SK-N-SH treated with all-trans-retinoic acid at 6 μM for 48 hours (cell line): ENCODE measurements around the gene FTCD.

Experiments used
- ATAC-seq: fragments of 200-7000 bp; cut with Tn5 transposase; 3 replicates; pipeline ENCODE4 v1.9.1; 2020; ENCODE audit warnings: mild to moderate bottlenecking, moderate library complexity
- ARNTL ChIP-seq: fragments of 450-650 bp; formaldehyde crosslinking; IDR thresholded peaks from 2 replicates; pipeline ENCODE4 v1.5.0; 2020; ENCODE audit warnings: low read depth, mild to moderate bottlenecking, moderate library complexity, borderline replicate concordance
- BACH2 ChIP-seq: fragments of 250-450 bp; sonication (Bioruptor Pico); IDR thresholded peaks from 2 replicates; pipeline ENCODE4 v1.9.0; 2021; ENCODE audit warnings: mild to moderate bottlenecking, borderline replicate concordance
- CREB5 ChIP-seq: fragments of 250-450 bp; sonication (Bioruptor Pico); IDR thresholded peaks from 2 replicates; pipeline ENCODE4 v1.5.1; 2020; ENCODE audit warnings: low read depth, mild to moderate bottlenecking, moderate library complexity
- CSDC2 ChIP-seq: fragments of 250-450 bp; sonication (Bioruptor Pico); IDR thresholded peaks from 2 replicates; pipeline ENCODE4 v1.5.0; 2020; ENCODE audit warnings: mild to moderate bottlenecking, moderate library complexity
- ESRRG ChIP-seq: fragments of 250-450 bp; sonication (Bioruptor Pico); IDR thresholded peaks from 2 replicates; pipeline ENCODE4 v1.6.1; 2021; ENCODE audit warnings: mild to moderate bottlenecking
- GLIS3 ChIP-seq: fragments of 250-450 bp; sonication (Bioruptor Pico); IDR thresholded peaks from 2 replicates; pipeline ENCODE4 v1.5.0; 2020; ENCODE audit warnings: mild to moderate bottlenecking, moderate library complexity
- ISL1 ChIP-seq: fragments of 250-450 bp; sonication (Bioruptor Pico); IDR thresholded peaks from 2 replicates; pipeline ENCODE4 v2.1.2; 2022; ENCODE audit warnings: mild to moderate bottlenecking, moderate library complexity
- OSR1 ChIP-seq: fragments of 250-450 bp; sonication (Bioruptor Pico); IDR thresholded peaks from 2 replicates; pipeline ENCODE4 v1.8.0; 2022; ENCODE audit warnings: moderate library complexity, mild to moderate bottlenecking, inconsistent platforms
- PPARA ChIP-seq: fragments of 250-450 bp; sonication (Bioruptor Pico); IDR thresholded peaks from 2 replicates; pipeline ENCODE4 v1.5.0; 2020; ENCODE audit warnings: mild to moderate bottlenecking, borderline replicate concordance
- RARB ChIP-seq: fragments of 250-450 bp; sonication (Bioruptor Pico); IDR thresholded peaks from 2 replicates; pipeline ENCODE4 v1.8.0; 2021; ENCODE audit warnings: mild to moderate bottlenecking, moderate library complexity
- TCF4 ChIP-seq: fragments of 250-450 bp; sonication (Bioruptor Pico); IDR thresholded peaks from 2 replicates; pipeline ENCODE4 v1.8.0; 2021; ENCODE audit warnings: mild to moderate bottlenecking, moderate library complexity, borderline replicate concordance
- TOX ChIP-seq: fragments of 250-450 bp; sonication (Bioruptor Pico); IDR thresholded peaks from 2 replicates; pipeline ENCODE4 v1.8.0; 2021; ENCODE audit warnings: mild to moderate bottlenecking, moderate library complexity, borderline replicate concordance
- TSHZ2 ChIP-seq: fragments of 250-450 bp; sonication (Bioruptor Pico); IDR thresholded peaks from 2 replicates; pipeline ENCODE4 v1.5.0; 2020; ENCODE audit warnings: mild to moderate bottlenecking, moderate library complexity
- ZC3H10 ChIP-seq: fragments of 250-450 bp; sonication (Bioruptor Pico); IDR thresholded peaks from 2 replicates; pipeline ENCODE4 v1.5.1; 2021; ENCODE audit warnings: mild to moderate bottlenecking, moderate library complexity
- ZFP30 ChIP-seq: fragments of 450-650 bp; formaldehyde crosslinking; IDR thresholded peaks from 2 replicates; pipeline ENCODE4 v1.5.0; 2022; ENCODE audit warnings: mild to moderate bottlenecking, moderate library complexity
- ZNF565 ChIP-seq: fragments of 450-650 bp; formaldehyde crosslinking; conservative IDR thresholded peaks from 2 replicates; pipeline ENCODE4 v1.5.0; 2020; ENCODE audit warnings: low read depth, mild to moderate bottlenecking, moderate library complexity
- ZNF70 ChIP-seq: fragments of 450-650 bp; formaldehyde crosslinking; IDR thresholded peaks from 2 replicates; pipeline ENCODE4 v1.5.0; 2020; ENCODE audit warnings: mild to moderate bottlenecking, moderate library complexity
- ZNF8 ChIP-seq: fragments of 450-650 bp; formaldehyde crosslinking; IDR thresholded peaks from 2 replicates; pipeline ENCODE4 v1.5.0; 2020; ENCODE audit warnings: mild to moderate bottlenecking, moderate library complexity
- TF ChIP-seq, protein P1 (sequence below): fragments of 250-450 bp; sonication (Bioruptor Pico); IDR thresholded peaks from 2 replicates; pipeline ENCODE4 v1.5.1; 2021; ENCODE audit warnings: mild to moderate bottlenecking, moderate library complexity
- TF ChIP-seq, protein P2 (sequence below): fragments of 250-450 bp; sonication (Bioruptor Pico); IDR thresholded peaks from 2 replicates; pipeline ENCODE4 v1.8.0; 2021; ENCODE audit warnings: low read depth, mild to moderate bottlenecking, moderate library complexity, borderline replicate concordance
- TF ChIP-seq, protein P3 (sequence below): fragments of 250-450 bp; sonication (Bioruptor Pico); IDR thresholded peaks from 2 replicates; pipeline ENCODE4 v1.8.0; 2020; ENCODE audit warnings: mild to moderate bottlenecking, moderate library complexity, borderline replicate concordance

The FTCD gene

DNA sequence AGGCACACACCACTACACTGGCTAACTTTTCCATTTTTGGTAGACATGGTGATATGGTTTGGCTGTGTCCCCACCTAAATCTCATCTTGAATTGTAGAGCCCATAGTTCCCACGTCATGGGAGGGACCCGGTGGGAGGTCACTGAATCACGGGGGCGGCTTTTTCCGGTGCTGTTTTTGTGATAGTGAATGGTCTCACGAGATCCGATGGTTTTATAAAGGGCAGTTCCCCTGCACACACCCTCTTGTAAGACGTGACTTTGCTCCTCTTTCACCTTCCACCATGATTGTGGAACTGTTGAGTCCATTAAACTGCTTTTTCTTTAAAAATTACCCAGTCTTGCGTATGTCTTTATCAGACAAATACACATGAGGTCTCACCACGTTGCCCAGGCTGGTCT is 1.3 kb upstream of the FTCD start:
- no peak for TF ChIP-seq TSHZ2
- TF ChIP-seq ZNF8: no peak
- TF ChIP-seq GLIS3 (CRISPR knock-in tag): no peak
- TF ChIP-seq, protein P1, sequence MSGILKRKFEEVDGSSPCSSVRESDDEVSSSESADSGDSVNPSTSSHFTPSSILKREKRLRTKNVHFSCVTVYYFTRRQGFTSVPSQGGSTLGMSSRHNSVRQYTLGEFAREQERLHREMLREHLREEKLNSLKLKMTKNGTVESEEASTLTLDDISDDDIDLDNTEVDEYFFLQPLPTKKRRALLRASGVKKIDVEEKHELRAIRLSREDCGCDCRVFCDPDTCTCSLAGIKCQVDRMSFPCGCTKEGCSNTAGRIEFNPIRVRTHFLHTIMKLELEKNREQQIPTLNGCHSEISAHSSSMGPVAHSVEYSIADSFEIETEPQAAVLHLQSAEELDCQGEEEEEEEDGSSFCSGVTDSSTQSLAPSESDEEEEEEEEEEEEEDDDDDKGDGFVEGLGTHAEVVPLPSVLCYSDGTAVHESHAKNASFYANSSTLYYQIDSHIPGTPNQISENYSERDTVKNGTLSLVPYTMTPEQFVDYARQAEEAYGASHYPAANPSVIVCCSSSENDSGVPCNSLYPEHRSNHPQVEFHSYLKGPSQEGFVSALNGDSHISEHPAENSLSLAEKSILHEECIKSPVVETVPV (CRISPR knock-in tag): no peak
- no peak for TF ChIP-seq OSR1 (CRISPR knock-in tag)
- no peak for TF ChIP-seq ZFP30 (CRISPR knock-in tag)
- no peak for TF ChIP-seq ZC3H10
- no peak for TF ChIP-seq ESRRG (CRISPR knock-in tag)
- TF ChIP-seq TOX (CRISPR knock-in tag): no peak
- TF ChIP-seq CSDC2 (CRISPR knock-in tag): no peak
- TF ChIP-seq ISL1 (CRISPR knock-in tag): no peak
- no peak for ATAC-seq

- TF ChIP-seq CREB5 (CRISPR knock-in tag) (no peak), ARNTL (CRISPR knock-in tag) (no peak), CSDC2 (CRISPR knock-in tag) (no peak), BACH2 (CRISPR knock-in tag) (no peak), RARB (CRISPR knock-in tag) (no peak), ZNF70 (CRISPR knock-in tag) (no peak), ESRRG (CRISPR knock-in tag) (no peak), PPARA (CRISPR knock-in tag) (no peak), ZNF565 (CRISPR knock-in tag) (no peak), TCF4 (no peak), TSHZ2 (no peak), ZFP30 (CRISPR knock-in tag) (no peak), GLIS3 (CRISPR knock-in tag) (no peak), TOX (CRISPR knock-in tag) (no peak), ZC3H10 (no peak), ISL1 (CRISPR knock-in tag) (no peak)
- TF ChIP-seq, protein P2, sequence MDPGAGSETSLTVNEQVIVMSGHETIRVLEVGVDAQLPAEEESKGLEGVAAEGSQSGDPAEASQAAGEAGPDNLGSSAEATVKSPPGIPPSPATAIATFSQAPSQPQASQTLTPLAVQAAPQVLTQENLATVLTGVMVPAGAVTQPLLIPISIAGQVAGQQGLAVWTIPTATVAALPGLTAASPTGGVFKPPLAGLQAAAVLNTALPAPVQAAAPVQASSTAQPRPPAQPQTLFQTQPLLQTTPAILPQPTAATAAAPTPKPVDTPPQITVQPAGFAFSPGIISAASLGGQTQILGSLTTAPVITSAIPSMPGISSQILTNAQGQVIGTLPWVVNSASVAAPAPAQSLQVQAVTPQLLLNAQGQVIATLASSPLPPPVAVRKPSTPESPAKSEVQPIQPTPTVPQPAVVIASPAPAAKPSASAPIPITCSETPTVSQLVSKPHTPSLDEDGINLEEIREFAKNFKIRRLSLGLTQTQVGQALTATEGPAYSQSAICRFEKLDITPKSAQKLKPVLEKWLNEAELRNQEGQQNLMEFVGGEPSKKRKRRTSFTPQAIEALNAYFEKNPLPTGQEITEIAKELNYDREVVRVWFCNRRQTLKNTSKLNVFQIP (CRISPR knock-in tag): no peak
- TF ChIP-seq, protein P3, sequence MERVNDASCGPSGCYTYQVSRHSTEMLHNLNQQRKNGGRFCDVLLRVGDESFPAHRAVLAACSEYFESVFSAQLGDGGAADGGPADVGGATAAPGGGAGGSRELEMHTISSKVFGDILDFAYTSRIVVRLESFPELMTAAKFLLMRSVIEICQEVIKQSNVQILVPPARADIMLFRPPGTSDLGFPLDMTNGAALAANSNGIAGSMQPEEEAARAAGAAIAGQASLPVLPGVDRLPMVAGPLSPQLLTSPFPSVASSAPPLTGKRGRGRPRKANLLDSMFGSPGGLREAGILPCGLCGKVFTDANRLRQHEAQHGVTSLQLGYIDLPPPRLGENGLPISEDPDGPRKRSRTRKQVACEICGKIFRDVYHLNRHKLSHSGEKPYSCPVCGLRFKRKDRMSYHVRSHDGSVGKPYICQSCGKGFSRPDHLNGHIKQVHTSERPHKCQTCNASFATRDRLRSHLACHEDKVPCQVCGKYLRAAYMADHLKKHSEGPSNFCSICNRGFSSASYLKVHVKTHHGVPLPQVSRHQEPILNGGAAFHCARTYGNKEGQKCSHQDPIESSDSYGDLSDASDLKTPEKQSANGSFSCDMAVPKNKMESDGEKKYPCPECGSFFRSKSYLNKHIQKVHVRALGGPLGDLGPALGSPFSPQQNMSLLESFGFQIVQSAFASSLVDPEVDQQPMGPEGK (CRISPR knock-in tag): no peak
- TF ChIP-seq, protein P1 (CRISPR knock-in tag): no peak
- TF ChIP-seq, all 23 proteins: peak for 0
Observed at GRCh38 chr21:46156378-46156645, 933 bp upstream of the FTCD start.

More at GRCh38 chr21:46156378-46156645, 933 bp upstream of the FTCD start:
- ATAC-seq: no peak
